Measurements from ENCODE around the gene STPG2.
"Not testable (repeated sequence)": the region's sequence is repeated elsewhere in the genome, so short reads cannot be mapped to it uniquely, and the experiment has no call there.

The STPG2 gene

DNA sequence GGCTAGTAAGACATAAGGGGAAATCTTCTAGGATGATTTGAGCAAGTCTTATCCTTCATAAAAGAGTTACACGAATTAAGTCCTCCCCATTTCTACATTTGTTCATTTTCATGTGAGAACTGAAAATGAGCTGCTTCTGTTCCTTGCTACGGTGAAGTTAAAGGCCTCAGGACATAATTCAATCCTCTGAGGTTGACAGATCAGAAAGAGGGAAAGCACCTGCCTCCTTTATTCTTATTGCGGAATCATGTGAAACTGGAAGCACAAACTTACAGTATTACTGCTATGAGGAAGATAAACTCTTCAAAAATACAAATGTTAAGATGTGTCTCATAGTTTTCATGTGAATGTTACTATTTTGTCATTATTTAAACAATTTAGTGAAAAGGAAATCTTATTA lies 395.3 kb downstream of the STPG2 start:
- in situ Hi-C loops (cut with HindIII; ENCODE audit: low pct_ligation_motif_present, low pct_unique_long_range_greater_than_20kb, low sequenced_read_pairs): no loop called here
- DNase-seq: no peak

DNA sequence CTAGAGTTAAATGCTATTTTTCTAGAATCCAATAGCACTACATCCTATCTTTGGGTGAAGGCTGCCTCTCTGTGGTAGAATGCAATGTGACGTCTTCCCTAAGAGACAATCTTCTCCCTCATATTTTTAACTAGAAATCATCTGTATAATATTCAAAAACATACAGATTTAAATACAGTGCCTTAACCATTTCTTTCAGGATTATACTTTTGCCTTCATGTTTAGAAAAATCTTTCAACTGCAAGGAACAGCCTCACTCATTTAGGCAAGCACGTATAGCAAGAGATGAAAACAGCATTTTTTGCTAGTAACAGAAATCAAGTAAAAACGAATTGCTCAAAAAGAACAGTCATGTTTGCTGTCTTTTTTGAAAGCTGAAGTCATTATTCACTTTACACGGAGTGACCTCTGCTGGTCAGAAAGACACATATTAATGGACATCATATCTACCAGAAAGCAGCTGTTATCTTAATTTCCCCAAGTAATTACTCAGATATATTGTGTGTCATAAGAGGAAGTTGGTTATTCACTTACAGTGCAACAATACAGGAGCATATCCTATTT lies 422.3 kb downstream of the STPG2 start:
- in situ Hi-C loops (cut with HindIII; ENCODE audit: low pct_ligation_motif_present, low pct_unique_long_range_greater_than_20kb, low sequenced_read_pairs): no loop called here
- DNase-seq: peak; percentile 10

DNA sequence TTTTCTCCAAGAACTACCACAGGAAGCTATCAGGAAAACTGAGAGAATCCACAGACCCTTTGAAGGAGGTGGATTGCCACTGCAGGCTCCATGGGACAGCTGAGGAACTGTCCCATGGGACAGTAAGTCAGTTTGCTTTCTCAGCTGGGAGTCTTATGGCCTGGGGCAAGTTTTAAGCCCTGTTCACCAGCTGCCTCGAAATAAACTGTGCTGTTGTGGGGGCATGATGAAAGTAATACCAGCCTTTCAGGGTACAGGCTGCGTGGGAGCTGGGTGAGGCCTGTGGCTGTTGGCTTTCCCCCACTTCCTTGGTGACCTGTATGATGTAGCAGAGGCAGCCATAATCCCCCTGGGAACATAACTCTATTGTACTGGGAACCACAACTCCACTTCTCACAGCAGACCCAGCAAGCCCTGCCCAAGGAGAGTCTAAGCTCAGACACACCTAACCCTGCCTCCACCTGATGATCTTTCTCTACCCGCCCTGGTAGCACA lies 452.1 kb downstream of the STPG2 start:
- in situ Hi-C loops (cut with HindIII; ENCODE audit: low pct_ligation_motif_present, low pct_unique_long_range_greater_than_20kb, low sequenced_read_pairs): no loop called here
- no peak for DNase-seq

DNA sequence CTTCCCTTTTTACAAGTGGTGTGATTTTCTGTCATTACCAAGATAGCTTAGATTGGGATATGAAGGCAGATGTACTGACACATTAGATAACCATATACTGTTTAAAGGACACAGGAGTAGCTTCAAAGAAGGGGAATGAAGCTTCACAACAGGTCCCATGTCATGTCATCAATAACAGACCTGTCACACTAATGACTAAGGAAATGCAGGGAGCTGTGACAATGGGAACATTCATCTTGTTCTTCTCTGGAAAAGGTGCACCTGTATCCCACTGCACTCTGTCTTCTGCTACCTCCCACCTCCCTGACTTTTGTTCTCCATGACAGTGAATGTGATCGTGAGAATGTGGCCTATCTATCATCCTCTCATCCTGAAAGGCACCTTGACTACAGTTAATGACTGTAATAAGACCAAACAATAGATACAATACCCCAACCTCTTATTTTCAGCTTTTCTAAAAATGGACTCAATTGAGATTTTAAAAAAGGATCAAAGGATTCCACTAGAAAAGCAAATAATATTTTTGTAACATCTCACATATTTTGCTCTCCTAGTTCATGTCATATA lies 472.5 kb downstream of the STPG2 start:
- in situ Hi-C loops (cut with HindIII; ENCODE audit: low pct_ligation_motif_present, low pct_unique_long_range_greater_than_20kb, low sequenced_read_pairs): no loop called here
- no peak for DNase-seq

DNA sequence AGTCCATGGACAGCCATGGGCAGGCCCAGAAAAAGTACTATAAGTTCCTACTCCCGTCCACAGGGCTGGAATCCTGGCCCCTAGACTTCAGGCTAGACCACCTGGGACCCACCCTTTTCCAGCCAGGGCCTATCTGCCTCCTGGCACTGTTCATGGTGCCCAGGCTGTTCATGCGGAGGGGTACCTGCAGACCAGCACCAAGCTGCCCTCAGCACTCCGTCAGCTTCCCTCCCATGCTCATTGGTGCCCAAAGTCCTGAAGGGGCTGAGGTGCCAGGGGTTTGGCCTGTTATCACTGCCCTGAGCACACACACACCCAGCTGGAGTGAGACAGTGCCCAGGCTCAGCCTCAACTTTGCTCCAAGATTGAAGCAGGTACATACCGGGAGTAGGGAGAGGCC lies 477.7 kb downstream of the STPG2 start:
- in situ Hi-C loops (cut with HindIII; ENCODE audit: low pct_ligation_motif_present, low pct_unique_long_range_greater_than_20kb, low sequenced_read_pairs): no loop called here
- no peak for DNase-seq

DNA sequence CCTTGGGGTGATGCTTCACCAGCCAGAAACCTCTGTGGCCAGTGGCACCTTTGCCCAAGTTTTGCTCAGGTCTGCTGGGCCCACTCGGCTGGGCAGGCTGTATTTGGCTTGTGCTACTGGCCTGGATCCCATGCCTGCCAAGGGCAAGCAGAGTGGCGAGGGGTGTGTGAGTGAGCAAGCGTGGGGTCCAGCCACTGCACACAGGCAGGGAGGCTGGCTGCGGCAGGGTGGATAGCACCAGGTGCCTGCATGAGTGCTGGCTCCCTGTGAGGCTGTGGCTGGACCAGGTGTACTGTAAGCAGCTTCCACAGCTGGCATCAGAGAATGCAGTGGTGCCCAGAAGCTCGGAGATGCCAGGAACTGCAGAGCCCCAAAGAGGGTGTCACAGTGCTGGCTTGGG lies 478.5 kb downstream of the STPG2 start:
- in situ Hi-C loops (cut with HindIII; ENCODE audit: low pct_ligation_motif_present, low pct_unique_long_range_greater_than_20kb, low sequenced_read_pairs): no loop called here
- DNase-seq: no peak

DNA sequence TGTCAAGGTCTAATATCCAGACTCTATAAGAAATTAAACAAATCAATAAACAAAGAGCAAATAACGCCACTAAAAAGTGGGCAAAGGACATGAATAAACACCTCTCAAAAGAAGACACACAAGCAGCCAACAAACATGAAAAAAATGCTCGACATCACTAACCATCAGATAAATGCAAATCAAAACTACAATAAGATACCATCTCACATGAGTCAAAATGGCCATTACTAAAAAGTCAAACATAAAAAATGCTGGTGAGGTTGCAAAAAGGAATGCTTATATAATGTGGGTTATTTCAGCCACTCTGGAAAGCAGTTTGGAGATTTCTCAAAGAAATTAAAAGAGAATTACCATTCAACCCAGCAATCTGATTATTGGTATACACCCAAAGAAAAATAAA lies 481.1 kb downstream of the STPG2 start:
- in situ Hi-C loops (cut with HindIII; ENCODE audit: low pct_ligation_motif_present, low pct_unique_long_range_greater_than_20kb, low sequenced_read_pairs): no loop called here
- DNase-seq: no peak

DNA sequence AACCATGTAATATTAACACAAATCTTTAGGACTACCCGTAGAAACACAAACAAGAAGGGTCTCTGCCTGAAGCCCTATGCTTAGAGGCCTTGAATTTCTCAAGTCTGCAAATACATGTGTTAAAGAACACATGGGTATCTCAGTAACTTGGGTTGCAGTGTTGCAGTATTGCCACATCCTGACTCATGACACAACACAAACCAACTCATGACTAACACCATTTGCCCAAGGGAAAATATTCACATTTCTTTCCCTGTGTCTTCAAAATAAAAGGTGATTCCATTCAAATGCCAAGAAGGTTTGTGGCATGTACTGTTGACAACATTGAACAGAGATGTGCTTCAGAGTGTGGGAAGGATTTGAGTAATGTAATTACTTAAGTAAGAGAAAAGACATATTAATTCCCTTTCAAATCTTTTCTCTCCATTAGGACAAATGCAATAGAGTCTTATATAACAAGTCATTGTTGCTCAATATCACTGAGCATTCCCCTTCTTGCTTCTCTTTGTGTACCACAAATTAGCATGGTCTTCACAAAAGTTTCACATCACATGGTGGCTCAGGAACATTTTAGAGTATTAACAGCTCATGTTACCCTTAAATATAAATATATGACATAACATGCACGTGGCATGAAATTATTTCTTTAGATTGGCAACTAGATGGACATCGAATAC lies 487.1 kb downstream of the STPG2 start:
- DNase-seq: no peak
- in situ Hi-C loops (cut with HindIII; ENCODE audit: low pct_ligation_motif_present, low pct_unique_long_range_greater_than_20kb, low sequenced_read_pairs): no loop called here

DNA sequence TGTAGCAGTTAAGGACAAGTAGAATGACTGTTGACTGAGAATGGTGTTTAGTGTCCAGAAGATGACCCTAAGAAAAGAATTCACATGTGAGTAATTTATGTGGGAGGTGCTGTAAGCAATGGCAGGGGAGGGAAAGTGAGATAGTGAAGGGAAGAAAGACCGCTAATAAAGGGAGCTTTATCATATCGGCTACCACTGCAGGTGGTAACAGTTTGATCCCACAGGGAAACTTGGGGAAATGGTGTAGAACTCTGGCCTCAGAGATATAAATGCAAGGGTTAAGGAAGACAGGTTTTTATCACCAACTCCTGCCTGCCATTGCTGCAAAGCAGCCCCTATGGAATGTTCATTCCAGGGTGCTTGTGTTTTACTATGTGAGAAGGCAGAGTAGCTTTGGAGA lies 489.6 kb downstream of the STPG2 start:
- DNase-seq: no peak
- in situ Hi-C loops (cut with HindIII; ENCODE audit: low pct_ligation_motif_present, low pct_unique_long_range_greater_than_20kb, low sequenced_read_pairs): no loop called here

DNA sequence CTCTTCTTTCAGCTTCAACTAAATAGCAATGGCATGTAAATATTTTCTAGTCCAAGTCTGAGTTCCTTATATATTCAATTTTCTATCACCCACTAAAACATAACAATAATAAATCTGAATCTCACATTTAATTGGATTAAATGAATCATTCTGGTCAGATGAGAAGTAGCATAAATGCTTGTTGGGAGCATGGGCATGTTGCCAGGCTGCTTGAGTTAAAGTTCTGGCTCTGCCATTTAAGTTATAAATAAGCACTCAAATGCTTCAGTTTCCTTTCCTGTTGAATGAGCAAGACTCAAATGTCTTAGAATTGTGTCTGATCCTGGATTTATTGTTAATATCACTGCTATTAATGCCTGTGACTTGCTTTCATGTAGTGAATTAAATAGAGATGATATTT lies 496.3 kb downstream of the STPG2 start:
- no peak for DNase-seq
- in situ Hi-C loops (cut with HindIII; ENCODE audit: low pct_ligation_motif_present, low pct_unique_long_range_greater_than_20kb, low sequenced_read_pairs): no loop called here

DNA sequence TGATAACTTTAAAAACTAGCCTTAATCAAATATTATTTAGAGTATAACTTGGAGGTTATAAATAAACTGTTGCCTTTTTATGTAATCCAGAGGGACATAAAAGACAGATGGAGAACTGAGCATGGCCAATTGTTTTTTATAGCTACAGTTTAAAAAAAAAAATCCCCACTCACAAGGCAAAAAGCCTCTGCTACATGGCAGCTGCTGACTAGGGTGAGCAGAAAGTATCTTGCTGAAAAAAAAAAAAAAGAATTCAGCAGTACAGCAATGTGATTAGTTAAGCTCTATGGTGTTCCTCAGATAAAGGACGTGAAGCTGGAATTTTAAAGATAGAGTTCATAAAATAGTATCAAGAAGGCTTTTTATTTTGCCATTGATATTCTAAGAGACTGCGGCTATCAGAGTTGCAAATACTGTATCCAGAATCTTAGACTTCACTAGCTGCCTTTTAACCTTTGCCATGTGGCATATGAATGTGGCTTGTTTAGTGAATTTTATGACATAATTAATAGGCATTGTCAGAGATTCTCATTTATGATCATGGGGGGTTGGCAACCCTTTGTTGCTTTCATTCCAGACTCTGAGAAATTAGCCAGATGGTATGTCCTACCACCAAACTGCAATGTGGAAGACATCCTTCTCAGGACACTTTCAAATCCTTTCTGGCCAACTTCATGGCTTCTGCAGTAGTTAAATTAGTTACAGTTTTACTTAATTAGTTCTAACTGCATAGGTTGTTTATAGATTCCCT lies 498.0 kb downstream of the STPG2 start:
- in situ Hi-C loops (cut with HindIII; ENCODE audit: low pct_ligation_motif_present, low pct_unique_long_range_greater_than_20kb, low sequenced_read_pairs): no loop called here
- no peak for DNase-seq

DNA sequence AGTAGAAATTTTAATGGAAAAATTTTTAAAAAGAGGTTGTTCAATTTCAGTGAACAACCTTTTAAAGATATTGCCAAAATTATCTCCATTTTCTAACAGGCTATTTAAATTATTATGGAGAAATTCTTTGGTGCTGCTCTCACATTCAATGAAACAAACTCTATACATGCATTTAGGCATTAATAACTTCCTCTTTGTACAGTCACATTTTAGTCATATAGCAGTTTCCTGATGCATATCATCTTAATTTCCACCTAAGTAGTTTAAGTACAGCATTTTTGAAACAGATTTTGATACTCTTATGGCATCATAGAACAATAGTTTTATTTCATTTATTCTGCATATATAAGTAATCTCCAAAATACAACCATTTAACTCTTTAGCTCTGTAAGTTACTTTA lies 500.1 kb downstream of the STPG2 start:
- DNase-seq: no peak
- in situ Hi-C loops (cut with HindIII; ENCODE audit: low pct_ligation_motif_present, low pct_unique_long_range_greater_than_20kb, low sequenced_read_pairs): no loop called here

DNA sequence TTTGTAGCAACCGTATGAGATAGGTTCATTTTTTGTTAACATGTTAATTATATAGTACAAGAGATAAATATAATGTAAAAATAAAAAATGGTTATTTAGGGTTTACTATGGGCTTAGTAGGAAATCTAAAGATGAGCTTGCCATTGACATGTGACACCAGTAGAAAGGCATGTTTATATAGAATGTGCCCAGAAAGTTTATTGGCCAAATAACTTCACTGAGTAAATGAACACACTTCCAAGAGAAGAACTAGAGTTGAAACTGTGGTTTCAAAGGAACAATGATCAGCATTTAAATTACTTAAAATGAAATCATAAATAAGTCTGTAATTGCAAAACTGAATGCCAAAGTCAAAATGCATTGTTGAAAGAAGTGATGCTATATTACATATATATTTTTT lies 503.3 kb downstream of the STPG2 start:
- in situ Hi-C loops (cut with HindIII; ENCODE audit: low pct_ligation_motif_present, low pct_unique_long_range_greater_than_20kb, low sequenced_read_pairs): no loop called here
- DNase-seq: no peak

DNA sequence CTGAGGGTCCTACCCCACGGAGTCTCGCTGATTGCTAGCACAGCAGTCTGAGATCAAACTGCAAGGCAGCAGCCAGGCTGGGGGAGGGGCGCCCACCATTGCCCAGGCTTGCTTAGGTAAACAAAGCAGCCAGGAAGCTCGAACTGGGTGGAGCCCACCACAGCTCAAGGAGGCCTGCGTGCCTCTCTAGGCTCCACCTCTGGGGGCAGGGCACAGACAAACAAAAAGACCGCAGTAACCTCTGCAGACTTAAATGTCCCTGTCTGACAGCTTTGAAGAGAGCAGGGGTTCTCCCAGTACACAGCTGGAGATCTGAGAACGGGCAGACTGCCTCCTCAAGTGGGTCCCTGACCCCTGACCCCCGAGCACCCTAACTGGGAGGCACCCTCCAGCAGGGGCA lies 509.4 kb downstream of the STPG2 start:
- in situ Hi-C loops (cut with HindIII; ENCODE audit: low pct_ligation_motif_present, low pct_unique_long_range_greater_than_20kb, low sequenced_read_pairs); DNase-seq: not testable (repeated sequence)

DNA sequence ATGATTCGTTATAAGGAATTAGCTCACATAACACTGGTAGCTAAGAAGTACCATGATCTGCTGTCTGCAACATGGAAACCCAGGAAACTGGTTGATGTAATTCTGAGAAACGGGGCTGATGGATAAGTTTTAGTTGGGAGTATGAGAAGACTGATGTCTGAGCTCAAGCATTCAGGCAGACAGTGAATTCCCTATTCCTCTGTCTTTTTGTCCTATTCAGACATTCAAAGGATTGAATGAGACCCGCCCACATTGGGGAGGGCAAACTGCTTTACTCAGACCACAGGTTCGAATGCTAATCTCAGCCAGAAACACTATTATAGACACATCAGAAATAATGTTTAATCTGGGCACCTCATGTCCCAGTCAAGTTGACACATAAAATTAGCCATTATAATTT lies 515.5 kb downstream of the STPG2 start:
- no peak for DNase-seq
- in situ Hi-C loops (cut with HindIII; ENCODE audit: low pct_ligation_motif_present, low pct_unique_long_range_greater_than_20kb, low sequenced_read_pairs): no loop called here

DNA sequence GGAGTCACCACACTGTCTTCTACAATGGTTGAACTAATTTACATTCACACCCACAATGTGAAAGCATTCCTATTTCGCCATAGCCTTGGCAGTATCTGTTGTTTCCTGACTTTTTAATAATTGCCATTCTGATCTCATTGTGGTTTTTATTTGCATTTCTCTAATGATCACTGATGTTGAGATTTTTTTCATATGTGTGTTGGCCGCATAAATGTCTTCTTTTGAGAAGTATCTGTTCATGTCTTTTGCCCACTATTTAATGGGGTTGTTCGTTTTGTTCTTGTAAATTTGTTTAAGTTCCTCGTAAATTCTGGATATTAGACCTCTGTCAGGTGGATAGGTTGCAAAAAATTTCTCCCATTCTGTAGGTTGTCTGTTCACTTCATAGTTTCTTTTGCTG lies 519.1 kb downstream of the STPG2 start:
- in situ Hi-C loops (cut with HindIII; ENCODE audit: low pct_ligation_motif_present, low pct_unique_long_range_greater_than_20kb, low sequenced_read_pairs): no loop called here
- no peak for DNase-seq

DNA sequence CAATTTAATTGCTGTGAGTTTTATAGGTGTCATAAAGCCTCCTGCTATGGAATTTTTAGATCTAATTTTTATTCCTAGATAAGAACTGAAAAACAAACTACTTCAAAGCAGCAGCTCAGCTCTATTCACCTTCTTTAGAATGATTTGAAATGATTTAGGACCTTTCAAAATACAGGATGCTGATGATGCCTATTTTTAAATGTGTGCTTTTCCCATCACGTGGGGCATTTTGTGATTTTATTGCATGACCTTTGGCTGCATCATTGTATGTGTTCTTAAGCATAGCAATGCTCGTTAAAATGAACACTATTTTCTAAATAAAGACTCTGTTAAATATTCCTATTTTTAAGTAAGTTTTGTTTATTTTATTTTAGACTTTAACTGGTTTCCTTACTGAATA lies 537.3 kb downstream of the STPG2 start:
- DNase-seq: no peak
- in situ Hi-C loops (cut with HindIII; ENCODE audit: low pct_ligation_motif_present, low pct_unique_long_range_greater_than_20kb, low sequenced_read_pairs): no loop called here

DNA sequence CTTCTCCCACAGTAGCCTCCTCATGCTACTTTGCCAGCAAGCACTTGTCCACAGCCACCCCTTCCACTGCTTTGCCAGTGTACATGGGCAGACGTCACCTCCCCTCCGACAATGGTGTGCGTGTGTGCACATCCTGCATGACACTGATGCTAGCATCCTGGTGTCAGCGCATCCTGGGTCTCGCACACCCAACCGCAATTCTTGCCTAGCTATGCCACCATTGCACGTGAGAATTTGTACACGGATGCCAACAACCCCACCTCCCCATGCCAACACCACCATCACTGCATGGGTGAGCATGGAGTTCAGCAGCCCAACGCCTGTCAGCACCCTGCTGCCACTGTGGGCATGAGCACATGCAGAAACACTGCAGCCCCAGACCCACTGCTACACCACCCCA lies 550.0 kb downstream of the STPG2 start:
- in situ Hi-C loops (cut with HindIII; ENCODE audit: low pct_ligation_motif_present, low pct_unique_long_range_greater_than_20kb, low sequenced_read_pairs): no loop called here
- no peak for DNase-seq

DNA sequence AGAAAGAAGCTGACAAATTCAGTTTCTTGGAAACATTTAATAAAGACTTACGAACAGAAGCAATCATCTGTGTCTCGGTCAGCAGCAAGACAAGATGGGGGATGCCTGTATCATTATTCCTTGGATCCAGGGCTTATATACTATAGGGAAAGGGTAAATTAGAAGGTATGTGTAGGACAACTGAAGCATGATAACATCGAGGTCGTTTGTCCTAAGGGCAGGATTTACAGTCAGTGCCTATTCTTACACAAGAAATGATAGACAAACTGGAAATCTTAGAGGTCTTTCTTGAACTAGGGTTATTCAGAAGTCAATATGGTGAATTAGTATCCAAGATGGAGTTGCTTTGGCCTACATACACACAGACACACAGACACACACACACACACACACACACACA lies 553.0 kb downstream of the STPG2 start:
- no peak for DNase-seq
- in situ Hi-C loops (cut with HindIII; ENCODE audit: low pct_ligation_motif_present, low pct_unique_long_range_greater_than_20kb, low sequenced_read_pairs): no loop called here

Data from ACHN (cell line).